GM10266 (cell line): Measurements from ENCODE around the gene EGFL6.
"Not testable (repeated sequence)": the region's sequence is repeated elsewhere in the genome, so short reads cannot be mapped to it uniquely, and the experiment has no call there.

Source experiments
- DNase-seq: peaks from one replicate; pipeline ENCODE4 v3.0.0; 2012; ENCODE audit errors: extremely low spot score
- TF ChIP-seq, protein P1 (sequence below): IDR thresholded peaks from 2 replicates; pipeline ENCODE4 v1.5.1; 2012; ENCODE audit warnings: mild to moderate bottlenecking, low read depth; ENCODE audit not compliant: control insufficient read depth, insufficient read depth; ENCODE audit errors: missing control alignments

EGFL6 gene

DNA sequence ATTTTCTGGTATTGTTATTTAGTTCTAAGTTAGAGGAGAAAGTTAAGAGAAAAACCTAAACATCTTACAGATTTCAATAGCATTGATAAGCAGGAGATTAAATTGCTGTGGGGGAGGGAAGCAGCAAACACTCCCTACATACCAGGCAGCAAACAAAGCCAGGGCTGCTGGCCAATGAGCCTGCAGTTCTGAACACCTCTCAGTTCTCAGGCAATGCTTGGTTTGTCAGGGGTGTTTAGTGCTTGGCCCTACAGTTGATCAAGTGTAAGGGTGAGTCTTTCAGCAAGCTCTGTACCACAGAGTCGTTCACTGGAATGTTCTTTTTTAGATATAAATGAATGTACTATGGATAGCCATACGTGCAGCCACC, 38.6 kb downstream of the EGFL6 start:
- DNase-seq, result no peak
- TF ChIP-seq, protein P1, sequence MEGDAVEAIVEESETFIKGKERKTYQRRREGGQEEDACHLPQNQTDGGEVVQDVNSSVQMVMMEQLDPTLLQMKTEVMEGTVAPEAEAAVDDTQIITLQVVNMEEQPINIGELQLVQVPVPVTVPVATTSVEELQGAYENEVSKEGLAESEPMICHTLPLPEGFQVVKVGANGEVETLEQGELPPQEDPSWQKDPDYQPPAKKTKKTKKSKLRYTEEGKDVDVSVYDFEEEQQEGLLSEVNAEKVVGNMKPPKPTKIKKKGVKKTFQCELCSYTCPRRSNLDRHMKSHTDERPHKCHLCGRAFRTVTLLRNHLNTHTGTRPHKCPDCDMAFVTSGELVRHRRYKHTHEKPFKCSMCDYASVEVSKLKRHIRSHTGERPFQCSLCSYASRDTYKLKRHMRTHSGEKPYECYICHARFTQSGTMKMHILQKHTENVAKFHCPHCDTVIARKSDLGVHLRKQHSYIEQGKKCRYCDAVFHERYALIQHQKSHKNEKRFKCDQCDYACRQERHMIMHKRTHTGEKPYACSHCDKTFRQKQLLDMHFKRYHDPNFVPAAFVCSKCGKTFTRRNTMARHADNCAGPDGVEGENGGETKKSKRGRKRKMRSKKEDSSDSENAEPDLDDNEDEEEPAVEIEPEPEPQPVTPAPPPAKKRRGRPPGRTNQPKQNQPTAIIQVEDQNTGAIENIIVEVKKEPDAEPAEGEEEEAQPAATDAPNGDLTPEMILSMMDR, result no peak

DNA sequence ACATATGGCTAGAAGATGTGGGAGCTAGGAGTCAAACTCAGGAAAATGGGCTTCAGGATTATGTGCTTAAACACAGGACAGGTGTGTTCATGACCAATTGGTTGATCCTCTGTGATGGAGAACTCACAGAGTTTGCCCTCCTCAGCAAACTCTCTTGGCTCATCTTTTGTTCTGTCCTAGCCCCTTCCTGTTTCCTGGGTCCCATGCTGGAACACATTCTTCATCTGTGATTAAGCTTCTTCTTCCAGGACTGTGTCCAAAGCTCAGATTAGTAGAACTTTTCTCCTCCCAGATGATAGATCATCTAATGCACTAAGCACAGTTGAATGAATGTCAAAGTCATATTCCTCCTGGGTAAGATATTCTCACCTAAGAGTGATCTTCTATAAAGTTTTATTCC, 44.8 kb downstream of the EGFL6 start:
- DNase-seq, result no peak
- TF ChIP-seq, protein P1, result no peak

DNA sequence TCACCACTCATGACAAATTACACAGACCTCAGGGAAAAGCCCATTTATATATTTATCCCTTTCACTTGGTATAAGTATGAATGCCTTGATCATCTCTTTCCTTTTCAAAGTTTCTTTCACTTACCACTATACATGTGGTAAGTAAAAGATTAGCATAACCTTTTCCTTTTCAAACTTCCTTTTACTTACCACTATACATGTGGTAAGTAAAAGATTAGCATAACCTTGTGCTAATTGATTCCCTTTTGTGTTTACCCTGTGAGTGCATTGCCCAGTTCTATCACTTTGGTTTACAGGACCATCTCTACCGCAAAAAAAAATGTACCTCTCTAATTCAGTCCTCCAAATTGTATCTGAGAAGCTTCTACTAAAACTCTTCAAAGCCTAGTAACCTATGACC, 50.8 kb downstream of the EGFL6 start:
- TF ChIP-seq, protein P1, result no peak
- DNase-seq, result no peak

DNA sequence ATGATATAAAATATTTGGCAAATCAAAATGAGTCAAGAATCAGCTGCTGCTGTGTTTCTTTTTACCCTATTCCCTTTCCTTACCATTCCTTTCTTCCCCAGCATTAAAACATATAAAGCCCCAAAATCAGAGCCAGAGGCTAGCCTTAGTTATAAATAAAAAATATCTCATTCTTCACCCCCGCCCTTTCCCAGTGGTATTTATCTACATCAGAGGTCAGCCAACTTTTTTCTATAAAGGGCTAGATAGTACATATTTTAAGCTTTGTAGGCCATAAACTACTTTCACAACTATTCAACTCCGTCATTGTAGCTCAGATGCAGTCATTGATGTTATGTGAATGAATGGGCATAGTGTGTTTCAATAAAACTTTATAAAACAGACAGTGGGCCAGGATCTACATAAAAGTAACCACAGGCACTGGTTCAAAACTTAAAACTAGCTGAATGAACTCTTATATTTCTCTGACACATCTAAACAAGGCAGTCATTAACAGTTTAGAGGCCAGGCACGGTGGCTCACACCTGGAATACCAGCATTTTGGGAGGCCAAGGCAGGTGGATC, 53.1 kb downstream of the EGFL6 start:
- no peak for DNase-seq
- TF ChIP-seq, protein P1, result no peak

DNA sequence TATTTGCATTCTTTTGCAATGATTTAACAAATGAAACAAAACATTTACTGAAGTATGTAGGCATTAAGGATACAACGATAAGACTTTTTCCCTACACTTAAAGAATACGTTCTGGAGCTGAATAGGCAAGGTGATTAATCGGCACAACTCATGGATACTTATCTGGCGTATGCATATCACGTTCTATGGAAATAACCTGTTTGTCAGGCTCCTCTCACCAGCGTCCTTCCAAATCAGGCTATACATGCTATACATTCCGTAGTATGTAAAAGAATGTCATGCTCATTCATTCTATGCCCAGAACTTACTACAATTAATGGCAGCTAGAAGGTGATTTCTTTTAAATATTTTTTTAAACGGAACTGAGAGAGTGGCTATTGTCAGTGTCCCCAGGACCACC, 57.9 kb downstream of the EGFL6 start:
- TF ChIP-seq, protein P1, result no peak
- DNase-seq, result no peak

DNA sequence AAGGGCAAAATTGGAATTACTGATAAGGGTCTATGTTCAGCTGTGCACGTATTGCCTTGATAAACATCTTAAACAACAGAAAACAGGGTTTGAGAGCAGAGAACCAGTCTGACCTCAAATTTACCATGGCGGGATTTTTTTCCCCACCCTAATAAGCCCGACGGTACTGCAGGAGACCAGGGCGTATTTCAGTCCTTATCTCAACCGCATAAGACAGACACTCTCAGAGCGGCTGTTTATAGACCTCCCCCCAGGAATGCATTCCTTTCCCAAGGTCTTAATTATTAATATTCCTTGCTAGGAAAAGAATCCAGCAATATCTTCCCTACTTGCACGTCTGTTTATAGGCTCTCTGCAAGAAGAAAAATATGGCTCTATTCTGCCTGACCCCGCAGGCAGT, 67.8 kb downstream of the EGFL6 start:
- DNase-seq, result not testable (repeated sequence)

DNA sequence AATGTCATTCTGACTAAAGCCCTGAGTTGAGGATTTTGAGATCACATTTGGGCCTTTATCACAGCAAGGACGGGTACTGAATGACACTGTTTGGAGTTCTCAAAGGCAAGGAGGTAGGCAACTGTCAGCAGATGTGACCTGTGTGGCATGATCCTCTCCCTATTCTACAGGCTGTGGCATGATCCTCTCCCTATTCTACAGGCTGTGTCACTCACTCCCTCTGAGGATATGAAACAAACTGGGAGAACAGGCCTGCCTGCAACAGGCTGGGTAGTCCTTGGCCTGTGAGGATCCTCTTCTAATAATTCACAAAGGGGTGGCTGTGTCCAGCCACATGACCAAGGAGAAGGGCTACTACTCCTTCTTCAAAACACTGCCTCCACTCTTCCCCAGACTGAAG, 68.6 kb downstream of the EGFL6 start:
- DNase-seq, result no peak
- TF ChIP-seq, protein P1, result no peak

DNA sequence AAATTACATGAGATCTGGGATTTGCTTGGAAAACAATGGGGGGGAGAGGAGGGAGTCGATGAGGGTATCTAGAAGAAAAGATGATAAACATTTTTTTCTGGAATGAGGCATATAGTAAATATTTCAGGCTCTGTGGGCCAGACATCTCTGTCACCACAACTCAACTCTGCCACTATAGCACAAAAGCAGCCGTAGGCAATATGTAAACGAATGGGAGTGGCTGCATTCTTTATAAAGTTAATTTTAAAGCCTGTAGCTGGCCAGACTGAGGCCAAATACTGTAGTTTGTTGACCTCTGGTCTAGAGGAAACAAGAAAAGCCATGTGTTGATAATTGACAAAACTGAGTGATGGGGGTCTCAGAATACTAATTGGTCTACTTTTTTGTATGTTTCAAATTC, 69.4 kb downstream of the EGFL6 start:
- no peak for DNase-seq
- TF ChIP-seq, protein P1, result no peak

DNA sequence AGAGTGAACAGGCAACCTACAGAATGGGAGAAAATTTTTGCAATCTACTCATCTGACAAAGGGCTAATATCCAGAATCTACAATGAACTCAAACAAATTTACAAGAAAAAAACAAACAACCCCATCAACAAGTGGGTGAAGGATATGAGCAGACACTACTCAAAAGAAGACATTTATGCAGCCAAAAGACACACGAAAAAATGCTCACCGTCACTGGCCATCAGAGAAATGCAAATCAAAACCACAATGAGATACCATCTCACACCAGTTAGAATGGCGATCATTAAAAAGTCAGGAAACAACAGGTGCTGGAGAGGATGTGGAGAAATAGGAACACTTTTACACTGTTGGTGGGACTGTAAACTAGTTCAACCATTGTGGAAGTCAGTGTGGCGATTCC, 72.3 kb downstream of the EGFL6 start:
- not testable (repeated sequence) for DNase-seq
